ENCODE results near the gene ZBTB37. TPM values are rescaled to one million over a fixed set of nuclear protein-coding genes. Genes with fewer than 3 reads are reported as not detected.
A peak's percentile ranks its signal among the peaks of the same experiment; 100 is the strongest.

Gene ZBTB37
- total and polyA plus RNA-seq, 9 of the 15 experiments (the other 6 are each of a cell fraction or from before 2014, with no cell fraction given), result 1.3 to 13.9 (median 5.4) TPM

DNA sequence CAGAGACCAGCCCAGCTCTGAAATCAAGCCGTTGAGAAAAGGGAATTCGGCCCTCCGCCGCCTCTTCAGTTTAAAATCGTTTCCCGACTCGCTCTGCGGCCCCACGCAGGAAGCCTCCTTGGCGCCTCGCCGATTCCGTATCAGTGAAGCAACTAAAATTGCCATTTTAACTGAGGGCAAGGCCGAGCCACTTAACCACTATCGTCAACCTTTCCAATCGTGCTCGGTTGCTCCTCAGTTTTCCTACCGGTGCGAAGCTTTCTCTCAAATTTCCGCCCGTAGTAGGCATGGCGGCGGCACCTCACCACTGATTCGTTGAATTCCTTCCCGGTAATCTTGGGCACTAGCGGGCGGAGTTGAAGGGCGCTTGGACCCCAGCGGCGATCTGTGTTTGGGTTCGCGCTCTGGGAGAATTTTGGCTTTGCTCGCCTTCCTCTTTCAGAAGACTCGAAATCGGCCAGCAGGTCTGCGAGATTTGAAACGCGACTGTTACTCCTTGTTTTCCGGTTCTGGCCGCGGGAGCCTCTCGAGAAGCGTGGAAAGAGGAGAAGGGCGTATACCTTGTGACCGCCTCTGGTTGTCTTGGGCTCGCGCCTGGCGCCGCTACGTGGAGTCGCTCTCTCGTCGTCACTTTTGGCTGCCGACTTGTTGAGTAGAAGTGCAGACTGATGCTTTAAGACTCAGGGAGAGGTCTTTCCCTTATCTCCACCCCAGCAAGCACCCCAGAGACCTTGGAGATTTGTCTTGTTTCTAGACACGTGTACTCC lies 43.7 kb upstream of the ZBTB37 start, which contains the start of the genes CENPL and DARS2 (continued):
- TF ChIP-seq, protein P1, sequence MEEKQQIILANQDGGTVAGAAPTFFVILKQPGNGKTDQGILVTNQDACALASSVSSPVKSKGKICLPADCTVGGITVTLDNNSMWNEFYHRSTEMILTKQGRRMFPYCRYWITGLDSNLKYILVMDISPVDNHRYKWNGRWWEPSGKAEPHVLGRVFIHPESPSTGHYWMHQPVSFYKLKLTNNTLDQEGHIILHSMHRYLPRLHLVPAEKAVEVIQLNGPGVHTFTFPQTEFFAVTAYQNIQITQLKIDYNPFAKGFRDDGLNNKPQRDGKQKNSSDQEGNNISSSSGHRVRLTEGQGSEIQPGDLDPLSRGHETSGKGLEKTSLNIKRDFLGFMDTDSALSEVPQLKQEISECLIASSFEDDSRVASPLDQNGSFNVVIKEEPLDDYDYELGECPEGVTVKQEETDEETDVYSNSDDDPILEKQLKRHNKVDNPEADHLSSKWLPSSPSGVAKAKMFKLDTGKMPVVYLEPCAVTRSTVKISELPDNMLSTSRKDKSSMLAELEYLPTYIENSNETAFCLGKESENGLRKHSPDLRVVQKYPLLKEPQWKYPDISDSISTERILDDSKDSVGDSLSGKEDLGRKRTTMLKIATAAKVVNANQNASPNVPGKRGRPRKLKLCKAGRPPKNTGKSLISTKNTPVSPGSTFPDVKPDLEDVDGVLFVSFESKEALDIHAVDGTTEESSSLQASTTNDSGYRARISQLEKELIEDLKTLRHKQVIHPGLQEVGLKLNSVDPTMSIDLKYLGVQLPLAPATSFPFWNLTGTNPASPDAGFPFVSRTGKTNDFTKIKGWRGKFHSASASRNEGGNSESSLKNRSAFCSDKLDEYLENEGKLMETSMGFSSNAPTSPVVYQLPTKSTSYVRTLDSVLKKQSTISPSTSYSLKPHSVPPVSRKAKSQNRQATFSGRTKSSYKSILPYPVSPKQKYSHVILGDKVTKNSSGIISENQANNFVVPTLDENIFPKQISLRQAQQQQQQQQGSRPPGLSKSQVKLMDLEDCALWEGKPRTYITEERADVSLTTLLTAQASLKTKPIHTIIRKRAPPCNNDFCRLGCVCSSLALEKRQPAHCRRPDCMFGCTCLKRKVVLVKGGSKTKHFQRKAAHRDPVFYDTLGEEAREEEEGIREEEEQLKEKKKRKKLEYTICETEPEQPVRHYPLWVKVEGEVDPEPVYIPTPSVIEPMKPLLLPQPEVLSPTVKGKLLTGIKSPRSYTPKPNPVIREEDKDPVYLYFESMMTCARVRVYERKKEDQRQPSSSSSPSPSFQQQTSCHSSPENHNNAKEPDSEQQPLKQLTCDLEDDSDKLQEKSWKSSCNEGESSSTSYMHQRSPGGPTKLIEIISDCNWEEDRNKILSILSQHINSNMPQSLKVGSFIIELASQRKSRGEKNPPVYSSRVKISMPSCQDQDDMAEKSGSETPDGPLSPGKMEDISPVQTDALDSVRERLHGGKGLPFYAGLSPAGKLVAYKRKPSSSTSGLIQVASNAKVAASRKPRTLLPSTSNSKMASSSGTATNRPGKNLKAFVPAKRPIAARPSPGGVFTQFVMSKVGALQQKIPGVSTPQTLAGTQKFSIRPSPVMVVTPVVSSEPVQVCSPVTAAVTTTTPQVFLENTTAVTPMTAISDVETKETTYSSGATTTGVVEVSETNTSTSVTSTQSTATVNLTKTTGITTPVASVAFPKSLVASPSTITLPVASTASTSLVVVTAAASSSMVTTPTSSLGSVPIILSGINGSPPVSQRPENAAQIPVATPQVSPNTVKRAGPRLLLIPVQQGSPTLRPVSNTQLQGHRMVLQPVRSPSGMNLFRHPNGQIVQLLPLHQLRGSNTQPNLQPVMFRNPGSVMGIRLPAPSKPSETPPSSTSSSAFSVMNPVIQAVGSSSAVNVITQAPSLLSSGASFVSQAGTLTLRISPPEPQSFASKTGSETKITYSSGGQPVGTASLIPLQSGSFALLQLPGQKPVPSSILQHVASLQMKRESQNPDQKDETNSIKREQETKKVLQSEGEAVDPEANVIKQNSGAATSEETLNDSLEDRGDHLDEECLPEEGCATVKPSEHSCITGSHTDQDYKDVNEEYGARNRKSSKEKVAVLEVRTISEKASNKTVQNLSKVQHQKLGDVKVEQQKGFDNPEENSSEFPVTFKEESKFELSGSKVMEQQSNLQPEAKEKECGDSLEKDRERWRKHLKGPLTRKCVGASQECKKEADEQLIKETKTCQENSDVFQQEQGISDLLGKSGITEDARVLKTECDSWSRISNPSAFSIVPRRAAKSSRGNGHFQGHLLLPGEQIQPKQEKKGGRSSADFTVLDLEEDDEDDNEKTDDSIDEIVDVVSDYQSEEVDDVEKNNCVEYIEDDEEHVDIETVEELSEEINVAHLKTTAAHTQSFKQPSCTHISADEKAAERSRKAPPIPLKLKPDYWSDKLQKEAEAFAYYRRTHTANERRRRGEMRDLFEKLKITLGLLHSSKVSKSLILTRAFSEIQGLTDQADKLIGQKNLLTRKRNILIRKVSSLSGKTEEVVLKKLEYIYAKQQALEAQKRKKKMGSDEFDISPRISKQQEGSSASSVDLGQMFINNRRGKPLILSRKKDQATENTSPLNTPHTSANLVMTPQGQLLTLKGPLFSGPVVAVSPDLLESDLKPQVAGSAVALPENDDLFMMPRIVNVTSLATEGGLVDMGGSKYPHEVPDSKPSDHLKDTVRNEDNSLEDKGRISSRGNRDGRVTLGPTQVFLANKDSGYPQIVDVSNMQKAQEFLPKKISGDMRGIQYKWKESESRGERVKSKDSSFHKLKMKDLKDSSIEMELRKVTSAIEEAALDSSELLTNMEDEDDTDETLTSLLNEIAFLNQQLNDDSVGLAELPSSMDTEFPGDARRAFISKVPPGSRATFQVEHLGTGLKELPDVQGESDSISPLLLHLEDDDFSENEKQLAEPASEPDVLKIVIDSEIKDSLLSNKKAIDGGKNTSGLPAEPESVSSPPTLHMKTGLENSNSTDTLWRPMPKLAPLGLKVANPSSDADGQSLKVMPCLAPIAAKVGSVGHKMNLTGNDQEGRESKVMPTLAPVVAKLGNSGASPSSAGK (IDR thresholded peaks at IDR 0.05), result peak; percentile 74
- TF ChIP-seq ARID1B (IDR thresholded peaks at IDR 0.05) (peak; percentile 51), RBFOX2 (IDR thresholded peaks at IDR 0.05; ENCODE audit: low read depth, low read length) (peak; percentile 96), SPI1 (IDR thresholded peaks at IDR 0.05; ENCODE audit: borderline replicate concordance, low read depth, low read length) (0 out of 2 replicates have a peak, but pooled peaks have one; percentile 52), SIRT6 (IDR thresholded peaks at IDR 0.05; ENCODE audit: low read depth, low read length) (no peak), TAF7 (tag; IDR thresholded peaks at IDR 0.05) (no peak; the same call in 1 of the 2 replicates), CCAR2 (IDR thresholded peaks at IDR 0.05; ENCODE audit: low read depth, low read length) (no peak), RB1 (IDR thresholded peaks at IDR 0.05; ENCODE audit: low read depth) (peak; percentile 14), SLC30A9 (CRISPR knock-in tag; IDR thresholded peaks at IDR 0.05) (no peak), SMAD1 (IDR thresholded peaks at IDR 0.05; ENCODE audit: low read depth, low read length, partially characterized antibody) (no peak), KLF1 (tag; IDR thresholded peaks at IDR 0.05) (peak; percentile 60), CBX1 (IDR thresholded peaks at IDR 0.05; ENCODE audit: low read depth) (peak; percentile 15; the same call in 1 of the 2 replicates)
- TF ChIP-seq, protein P2, sequence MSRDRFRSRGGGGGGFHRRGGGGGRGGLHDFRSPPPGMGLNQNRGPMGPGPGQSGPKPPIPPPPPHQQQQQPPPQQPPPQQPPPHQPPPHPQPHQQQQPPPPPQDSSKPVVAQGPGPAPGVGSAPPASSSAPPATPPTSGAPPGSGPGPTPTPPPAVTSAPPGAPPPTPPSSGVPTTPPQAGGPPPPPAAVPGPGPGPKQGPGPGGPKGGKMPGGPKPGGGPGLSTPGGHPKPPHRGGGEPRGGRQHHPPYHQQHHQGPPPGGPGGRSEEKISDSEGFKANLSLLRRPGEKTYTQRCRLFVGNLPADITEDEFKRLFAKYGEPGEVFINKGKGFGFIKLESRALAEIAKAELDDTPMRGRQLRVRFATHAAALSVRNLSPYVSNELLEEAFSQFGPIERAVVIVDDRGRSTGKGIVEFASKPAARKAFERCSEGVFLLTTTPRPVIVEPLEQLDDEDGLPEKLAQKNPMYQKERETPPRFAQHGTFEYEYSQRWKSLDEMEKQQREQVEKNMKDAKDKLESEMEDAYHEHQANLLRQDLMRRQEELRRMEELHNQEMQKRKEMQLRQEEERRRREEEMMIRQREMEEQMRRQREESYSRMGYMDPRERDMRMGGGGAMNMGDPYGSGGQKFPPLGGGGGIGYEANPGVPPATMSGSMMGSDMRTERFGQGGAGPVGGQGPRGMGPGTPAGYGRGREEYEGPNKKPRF (IDR thresholded peaks at IDR 0.05; ENCODE audit: low read depth, low read length), result no peak

Data from K562 (cell line).